HG03045 (cell line): ENCODE data around the gene RPE65.
A peak's percentile ranks its signal among the peaks of the same experiment; 100 is the strongest.
"Not testable (repeated sequence)": the region's sequence is repeated elsewhere in the genome, so short reads cannot be mapped to it uniquely, and the experiment has no call there.

ENCODE experiments used
- ATAC-seq: cut with Tn5 transposase; IDR thresholded peaks from one replicate; pipeline ENCODE4 v1.9.1; 2021; ENCODE audit warnings: mild to moderate bottlenecking, moderate library complexity; ENCODE audit not compliant: unreplicated experiment

Gene RPE65

DNA sequence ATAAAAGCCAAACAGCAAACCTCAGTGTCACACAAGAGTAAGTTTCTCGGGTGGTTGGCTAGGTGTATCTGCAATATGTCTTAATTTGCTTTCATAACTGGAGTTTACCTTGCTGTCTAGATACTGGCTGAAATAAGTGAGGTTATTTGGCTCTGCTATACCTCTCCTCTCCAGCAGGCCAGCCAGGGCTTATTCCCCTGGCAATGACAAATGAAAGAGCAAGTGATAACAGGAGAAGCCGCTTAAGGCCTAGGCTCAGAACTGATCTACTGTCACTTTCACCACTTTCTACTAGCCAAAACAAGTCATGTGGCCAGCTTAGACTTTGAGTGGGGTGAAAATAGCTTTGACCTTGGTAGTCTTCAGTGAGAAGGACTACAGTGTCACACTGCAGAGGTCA, 4.8 kb upstream of the RPE65 start:
- ATAC-seq: no peak

DNA sequence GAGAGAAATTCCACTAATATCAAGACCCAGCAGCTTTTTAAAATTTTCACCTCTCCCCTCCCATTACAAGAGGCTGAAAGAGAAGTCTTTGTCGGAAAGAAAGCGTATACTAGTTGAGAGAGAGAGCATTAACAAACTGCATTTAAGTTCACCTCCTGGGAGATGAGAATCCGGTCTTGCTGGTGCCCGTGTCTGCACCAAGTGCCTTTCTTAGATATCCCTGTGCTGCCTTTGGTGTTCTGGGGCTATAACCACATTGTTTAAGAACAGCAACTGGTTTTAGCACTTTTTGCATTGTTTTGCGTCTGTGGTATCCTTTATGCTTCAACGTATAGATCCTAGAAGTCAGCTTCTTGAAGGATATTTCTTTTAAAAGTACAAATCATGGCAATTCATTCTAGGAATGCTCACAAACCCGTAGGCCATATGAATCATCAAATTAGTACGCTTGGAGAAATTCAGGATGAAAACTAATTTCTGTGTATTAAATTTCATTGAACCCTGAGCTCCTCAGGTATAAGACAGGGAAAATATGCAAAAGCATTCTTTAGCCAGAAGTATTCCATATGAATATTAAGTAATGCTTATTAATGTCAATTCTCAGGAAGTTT, 3.4 kb upstream of the RPE65 start:
- no peak for ATAC-seq

DNA sequence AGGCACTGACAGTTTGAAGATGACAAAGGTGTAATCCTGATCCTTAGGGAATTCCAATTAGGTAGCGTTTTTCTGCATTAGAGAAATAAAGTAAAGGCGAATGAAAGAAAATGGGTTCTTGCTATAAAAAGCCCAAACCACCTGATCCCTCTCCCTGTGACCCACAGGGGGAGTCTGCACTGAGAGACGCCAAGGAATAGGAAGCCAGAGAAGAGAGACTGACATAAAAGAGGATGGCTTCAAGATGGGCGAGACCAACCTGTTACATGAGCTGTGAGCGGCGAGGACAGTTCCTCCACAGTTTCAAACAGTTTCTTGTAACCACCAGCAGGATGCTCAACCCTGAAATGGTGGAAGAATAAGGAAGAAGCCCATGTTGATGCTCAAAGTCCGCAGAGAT, 1.4 kb downstream of the RPE65 start:
- no peak for ATAC-seq

DNA sequence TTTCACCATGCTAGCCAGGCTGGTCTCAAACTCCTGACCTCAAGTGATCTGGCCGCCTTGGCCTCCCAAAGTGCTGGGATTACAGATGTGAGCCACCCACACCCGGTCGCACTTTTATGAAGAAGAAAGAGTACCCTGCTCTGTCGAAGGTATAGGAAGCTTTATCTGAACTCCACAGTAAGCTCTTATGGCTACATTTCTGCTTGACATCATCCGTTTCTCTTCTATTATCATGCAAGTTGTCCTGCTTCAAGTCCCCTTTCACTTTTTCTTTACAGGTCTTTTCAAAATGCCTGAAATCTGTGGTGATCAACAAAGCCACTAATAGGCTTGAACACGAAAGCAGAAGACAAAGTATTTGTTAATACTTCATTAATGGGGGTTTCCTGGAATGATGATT, 4.0 kb downstream of the RPE65 start:
- no peak for ATAC-seq

DNA sequence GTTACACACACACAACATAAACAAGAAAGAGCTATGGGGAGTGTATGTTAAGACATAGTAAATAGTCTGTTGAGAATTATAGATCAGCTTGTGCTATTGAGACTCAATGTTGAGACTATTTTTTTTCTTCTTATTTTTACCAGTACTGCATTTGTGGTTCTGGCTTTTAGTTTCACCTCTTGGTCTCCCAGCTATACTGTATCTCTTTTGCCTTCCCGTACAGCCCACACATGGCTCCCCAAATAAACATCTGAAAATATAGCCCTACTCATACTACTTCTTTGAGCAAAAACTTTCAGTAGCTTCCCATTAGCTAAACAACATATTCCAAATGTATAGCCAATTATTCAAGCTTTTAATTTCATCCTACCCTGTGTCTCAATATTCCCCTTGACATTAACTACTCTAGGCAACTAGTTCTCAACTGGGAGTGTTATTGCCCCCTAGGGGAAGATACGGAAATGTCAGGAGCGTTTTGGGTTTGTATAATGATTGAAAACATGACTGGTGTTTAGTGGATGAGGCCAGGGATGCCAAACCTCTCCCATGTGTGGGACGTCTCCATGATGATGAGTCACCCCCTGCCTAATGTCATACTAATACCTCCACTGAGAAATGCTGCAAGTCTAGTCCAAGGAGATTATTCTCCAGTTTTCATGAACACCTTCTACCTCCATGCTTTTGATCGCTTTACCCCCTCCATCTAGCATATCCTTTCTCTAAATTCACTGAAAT, 6.8 kb downstream of the RPE65 start:
- ATAC-seq: peak; percentile 69

DNA sequence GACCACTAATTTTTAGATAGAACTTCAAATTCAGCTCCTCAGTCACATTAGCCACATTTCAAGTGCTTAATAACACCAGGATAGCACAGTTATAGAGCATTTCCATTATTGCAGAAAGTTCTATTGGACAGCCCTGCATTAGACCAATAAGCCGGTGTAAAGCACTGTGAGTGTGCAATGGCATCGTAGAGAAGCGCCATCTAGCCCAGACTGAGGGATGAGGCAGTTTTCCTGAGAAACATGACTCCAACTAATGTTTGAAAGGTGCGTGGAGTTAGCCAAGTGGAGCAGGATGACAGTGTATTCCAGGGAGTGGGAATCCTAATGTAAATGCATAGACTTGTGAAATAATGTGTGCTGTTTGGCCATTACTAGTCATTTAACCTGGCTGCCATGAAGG, 7.7 kb downstream of the RPE65 start:
- no peak for ATAC-seq

DNA sequence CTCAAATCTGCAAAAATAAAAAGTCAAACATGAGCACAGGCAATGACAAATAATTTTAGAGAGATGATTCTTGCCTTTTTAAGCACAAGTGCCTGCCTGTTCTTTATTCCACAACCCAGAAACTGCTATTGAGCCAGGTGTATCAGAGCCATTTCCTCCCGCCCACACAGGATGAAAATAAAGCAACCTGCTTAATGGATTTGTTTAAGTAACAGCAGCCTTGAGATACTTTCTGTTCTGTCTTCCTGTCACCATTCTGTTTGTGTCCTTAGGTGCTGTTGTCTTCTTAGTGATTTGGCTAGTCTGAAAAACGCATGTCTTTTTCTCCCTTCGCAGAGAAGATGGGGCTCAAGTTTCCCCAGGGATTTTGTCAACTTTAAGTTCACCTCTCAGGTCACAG, 11.4 kb downstream of the RPE65 start:
- ATAC-seq: no peak

DNA sequence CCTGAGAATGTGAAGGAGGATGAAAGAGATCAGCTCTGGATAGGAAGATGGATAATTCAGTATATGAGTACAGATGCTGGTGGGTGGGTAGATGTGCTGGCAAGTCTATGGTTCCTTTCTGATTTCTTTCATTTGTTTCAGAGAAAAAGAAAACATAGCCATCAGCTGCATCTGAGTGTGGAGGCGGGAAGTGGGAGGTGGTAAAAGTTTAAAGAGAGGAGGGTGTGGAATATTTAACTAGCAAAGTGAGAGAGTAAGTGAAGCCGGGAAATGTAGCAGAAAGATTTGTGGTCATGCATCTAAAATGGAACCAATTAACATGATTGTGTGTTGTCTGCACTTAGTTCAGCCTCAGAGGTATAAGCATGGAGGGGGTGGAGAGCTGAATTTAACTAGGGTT, 16.4 kb downstream of the RPE65 start:
- ATAC-seq: no peak

DNA sequence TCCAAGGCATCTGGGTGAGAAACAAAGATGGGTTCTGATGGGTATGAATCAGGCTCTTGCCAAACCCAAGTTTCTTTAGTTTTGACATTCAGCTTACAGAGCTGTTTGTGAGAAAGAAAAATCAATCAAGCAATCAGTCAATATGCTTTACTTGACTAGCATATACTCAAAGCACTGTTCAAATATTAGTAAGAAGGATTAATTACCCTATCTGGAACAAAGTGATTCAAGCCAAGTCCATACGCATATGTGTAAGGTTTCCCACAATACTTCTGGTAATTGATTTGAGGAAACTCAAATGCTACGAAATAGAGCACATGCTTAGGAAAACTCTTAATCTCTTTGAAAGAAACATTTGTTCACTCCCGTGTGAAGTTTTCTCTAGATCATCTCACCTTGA, 18.7 kb downstream of the RPE65 start:
- no peak for ATAC-seq

DNA sequence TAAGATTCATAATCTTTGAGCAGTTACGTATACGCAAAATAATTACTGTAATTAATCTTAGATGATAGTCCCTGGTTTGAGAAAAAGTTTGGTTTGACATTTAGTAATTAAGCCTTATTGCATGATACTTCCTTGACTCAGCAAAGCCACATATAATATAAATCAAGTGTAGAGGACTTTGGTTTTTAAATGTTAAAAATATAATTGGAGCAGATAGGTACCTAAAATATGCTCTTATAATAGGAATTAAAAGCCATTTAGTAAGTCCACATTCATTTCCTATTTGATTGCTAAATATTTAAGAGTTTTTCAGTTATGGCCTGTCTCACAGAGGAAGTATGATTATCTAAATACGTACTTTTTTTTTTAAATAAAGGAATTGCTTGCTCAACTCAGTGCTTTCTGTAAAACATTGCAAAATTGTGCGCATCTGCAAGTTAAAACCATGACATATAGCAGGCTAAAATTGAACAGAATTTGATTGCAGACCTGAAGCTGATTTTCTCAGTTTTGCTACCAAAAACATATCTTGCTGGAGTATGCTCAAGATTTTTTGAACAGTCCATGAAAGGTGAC, 20.4 kb downstream of the RPE65 start:
- ATAC-seq: no peak

DNA sequence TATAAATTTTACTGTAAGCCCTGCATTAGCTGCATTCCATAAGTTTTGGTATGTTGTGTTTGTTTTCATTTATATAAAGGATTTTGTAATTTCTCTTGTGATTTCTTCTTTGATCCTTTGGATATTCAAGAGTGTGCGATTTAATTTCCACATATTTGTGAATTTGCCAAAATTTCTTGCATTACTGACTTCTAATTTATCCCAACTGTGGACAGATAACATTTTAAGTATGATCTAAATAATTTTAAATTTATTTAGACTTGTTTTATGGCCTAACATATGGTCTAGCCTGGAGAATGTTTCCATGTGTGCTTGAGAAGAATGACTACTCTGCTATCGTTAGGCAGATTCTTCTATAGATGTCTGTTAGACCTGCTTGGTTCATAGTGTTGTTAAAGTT, 23.2 kb downstream of the RPE65 start:
- no peak for ATAC-seq

DNA sequence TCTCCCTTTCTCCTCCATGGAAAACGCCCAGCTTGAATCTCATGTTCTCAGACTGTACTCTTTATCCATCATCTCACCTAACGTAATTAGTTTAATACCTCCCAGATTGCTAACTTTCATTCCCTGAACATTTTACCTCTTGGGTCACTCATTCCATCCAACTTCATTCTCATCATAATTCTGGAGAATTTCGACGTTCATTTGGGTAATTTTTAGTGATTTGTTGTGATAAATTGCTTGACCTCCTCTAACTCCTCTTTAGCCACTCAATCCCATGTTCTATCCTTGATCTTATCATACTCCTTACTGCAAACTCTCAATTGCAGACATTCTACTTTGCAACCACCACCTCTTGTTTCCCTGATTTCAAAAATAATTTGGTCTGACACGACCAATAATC, 28.4 kb downstream of the RPE65 start:
- ATAC-seq: no peak

DNA sequence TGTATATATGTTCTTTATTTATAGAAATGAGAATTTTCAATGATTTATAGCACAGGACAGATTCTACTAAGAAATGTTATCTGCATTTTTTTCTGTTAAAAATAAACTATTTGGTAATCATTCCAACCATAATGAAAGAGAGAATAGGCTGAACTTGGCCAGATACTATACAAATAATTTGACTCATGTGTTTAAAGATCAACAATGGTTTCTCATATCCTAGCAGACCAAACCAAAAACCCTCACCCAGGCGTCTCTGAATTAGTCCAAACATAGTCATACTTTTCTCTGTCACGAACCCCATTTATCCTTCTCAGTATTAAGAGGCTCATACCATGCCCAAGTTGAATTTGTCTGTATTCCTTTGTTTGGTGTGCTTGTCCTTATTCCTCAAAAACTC, 40.3 kb downstream of the RPE65 start:
- no peak for ATAC-seq

DNA sequence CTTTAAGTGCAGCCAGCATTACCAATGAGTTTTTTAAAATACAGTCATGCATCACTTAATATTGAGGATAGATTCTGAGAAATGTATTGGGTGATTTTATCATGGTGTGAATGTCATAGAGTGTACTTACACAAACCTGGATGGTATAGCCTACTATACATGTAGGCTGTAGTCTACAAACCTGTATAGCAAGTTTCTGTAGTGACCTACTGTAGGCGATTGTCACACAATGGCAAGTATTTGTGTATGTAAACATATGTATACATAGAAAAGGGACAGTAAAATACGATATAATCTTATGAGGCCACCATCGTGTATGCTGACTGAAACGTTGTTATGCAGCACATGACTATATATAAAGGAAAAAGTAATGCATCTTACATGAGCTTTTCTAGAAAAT, 48.2 kb downstream of the RPE65 start:
- ATAC-seq: no peak

DNA sequence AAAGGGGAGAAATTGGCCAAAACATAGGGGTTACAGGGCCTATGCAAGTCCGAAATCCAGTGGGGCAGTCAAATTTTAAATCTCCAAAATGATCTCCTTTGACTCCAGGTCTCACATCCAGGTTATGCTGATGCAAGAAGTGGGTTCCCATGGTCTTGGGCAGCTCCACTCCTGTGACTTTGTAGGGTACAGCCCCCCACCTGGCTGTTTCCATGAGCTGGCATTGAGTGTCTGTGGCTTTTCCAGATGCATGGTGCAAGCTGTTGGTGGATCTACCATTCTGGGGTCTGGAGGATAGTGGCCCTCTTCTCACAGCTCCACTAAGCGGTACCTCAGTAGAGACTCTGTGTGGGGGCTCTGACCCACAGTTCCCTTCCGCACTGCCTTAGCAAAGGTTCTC, 54.2 kb downstream of the RPE65 start:
- ATAC-seq: not testable (repeated sequence)

DNA sequence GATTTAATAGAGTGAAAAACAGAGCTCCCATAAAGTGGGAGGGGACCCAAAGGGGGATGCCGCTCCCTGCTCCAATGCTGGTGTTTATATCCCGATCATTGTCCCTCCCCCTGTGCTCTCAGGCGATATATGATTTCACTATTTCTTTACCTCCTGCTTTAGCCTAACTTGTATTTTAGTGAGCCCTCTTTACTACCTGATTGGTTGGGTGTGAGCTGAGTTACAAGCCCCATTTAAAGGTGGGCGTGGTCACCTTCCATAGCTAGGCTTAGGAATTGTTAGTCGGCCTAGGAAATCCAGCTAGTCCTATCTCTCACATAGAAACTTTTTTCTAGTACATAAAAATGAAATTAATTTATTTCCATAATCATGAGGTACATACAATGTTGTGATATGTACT, 57.3 kb downstream of the RPE65 start:
- ATAC-seq: not testable (repeated sequence)

DNA sequence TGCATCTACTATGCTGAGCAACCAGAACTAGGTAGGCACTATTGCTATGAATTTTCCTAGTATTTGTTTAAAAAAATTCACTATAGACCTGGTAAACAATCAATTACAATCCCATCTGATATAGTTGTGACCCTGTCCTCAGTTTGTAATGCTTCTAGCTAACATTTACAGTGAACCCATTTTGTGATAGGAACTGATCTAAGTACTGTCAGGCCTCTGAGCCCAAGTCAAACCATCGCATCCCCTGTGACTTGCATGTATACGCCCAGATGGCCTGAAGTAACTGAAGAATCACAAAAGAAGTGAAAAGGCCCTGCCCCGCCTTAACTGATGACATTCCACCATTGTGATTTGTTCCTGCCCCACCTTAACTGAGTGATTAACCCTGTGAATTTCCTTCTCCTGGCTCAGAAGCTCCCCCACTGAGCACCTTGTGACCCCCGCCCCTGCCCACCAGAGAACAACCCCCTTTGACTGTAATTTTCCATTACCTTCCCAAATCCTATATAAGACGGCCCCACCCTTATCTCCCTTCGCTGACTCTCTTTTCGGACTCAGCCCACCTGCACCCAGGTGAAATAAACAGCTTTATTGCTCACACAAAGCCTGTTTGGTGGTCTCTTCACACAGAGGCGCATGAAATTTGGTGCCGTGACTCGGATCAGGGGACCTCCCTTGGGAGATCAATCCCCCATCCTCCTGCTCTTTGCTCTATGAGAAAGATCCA, 63.8 kb downstream of the RPE65 start:
- ATAC-seq: not testable (repeated sequence)

DNA sequence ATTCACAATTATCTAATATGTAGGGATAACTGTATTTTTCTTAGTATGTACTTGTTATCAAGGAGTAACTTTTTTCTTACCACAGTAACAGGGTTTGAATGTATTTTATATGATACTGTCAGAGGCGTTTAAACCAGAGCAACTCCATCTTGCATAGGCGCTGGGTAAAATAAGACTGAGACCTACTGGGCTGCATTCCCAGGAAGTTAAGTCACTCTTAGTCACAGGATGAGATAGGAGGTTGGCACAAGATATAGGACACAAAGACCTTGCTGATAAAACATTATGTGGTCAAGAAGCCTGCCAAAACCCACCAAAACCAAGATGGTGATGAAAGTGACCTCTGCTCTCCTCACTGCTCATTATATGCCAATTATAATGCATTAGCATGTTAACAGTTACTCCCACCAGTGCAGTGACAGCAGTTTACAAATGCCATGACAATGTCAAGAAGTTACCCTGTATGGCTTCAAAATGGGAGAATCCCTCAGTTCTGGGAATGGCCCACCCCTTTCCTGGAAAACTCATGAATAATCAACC, 64.8 kb downstream of the RPE65 start:
- ATAC-seq: no peak

DNA sequence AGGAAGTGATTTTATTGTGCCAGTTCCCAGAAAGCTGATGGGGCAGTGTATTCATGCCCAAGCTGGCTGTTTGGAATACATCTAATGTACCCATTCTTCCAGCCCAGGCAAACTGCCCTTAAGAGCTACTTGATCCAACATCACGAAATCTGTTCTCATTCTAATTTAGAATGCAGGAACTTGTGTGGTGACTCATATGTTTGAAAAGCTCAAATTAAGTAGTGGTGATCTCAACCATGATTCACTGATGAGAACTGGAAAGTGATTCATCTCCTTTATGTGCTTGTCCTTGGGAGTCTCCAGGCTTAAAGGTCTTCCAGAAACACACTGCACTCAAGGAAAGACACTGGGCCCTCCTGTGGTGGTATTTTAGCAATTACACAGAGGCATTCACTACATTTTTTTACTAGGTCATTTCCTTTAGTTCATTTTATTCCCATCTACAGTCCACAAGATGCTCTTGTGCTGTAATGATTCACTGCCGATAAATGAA, 65.4 kb downstream of the RPE65 start:
- no peak for ATAC-seq

DNA sequence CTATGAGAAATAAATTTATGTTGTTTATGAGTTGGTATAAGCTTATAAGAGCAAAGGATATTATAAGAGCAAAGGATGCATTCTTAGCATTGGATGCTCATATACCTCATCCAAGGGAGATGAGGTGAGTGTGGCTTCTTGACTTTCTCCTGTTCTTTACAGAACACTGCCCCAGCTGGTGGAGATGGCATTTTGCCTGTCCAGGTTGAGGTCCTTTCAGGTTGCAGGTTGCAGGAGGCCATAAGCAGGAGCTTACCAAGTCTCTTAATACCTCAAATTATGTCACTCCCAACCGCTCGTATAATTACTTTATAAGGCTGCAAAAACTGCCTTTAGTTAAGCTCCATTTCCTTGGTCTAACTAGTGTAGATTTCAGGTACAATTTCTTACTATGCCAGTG, 66.7 kb downstream of the RPE65 start:
- no peak for ATAC-seq

DNA sequence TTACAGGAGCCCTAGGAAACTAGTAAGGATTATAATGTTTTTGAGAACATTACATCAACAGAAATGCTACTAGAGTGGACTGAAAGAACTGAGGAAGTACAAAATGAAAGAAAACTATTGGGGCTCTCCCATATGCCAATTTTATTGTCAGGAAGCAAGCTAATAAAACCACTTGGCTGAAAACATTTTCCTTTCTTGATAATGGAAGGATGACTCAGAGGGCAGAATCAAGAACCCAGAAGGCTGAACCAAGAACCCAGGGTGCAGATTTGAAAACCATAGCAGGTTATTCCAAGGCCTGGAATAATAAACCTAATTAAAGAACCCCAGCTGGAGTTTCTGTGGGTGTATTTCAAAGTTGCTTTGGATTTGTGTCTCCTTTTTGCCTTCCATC, 70.7 kb downstream of the RPE65 start:
- no peak for ATAC-seq
